Left lobe of liver (tissue), 2 donors: Measurements from ENCODE around the gene AADACL4. TPM values are rescaled to one million over a fixed set of nuclear protein-coding genes. Genes with fewer than 3 reads are reported as not detected.
A peak's percentile ranks its signal among the peaks of the same experiment; 100 is the strongest.
"Not testable (repeated sequence)": the region's sequence is repeated elsewhere in the genome, so short reads cannot be mapped to it uniquely, and the experiment has no call there.

Experiments used
- ATAC-seq: fragments of 200-7000 bp; cut with Tn5 transposase; one replicate; pipeline ENCODE4 v1.9.1; 2020; ENCODE audit warnings: mild to moderate bottlenecking, moderate library complexity
- DNase-seq: peaks from one replicate; pipeline ENCODE4 v3.0.0-alpha.2; 2020; ENCODE audit warnings: low spot score
- total RNA-seq: library from RNA; stranded (reverse); gene quantifications from one replicate; pipeline ENCODE4 v1.2.1, GENCODE V29; 2021
- donor health status: DM: no; HTN: no; CAD: no; lungs with moderate emphysema.
- donor health status: DM: no; HTN: yes; CAD: no.

Gene AADACL4
- total RNA-seq, 1 donor from 2014 or later: not detected

DNA sequence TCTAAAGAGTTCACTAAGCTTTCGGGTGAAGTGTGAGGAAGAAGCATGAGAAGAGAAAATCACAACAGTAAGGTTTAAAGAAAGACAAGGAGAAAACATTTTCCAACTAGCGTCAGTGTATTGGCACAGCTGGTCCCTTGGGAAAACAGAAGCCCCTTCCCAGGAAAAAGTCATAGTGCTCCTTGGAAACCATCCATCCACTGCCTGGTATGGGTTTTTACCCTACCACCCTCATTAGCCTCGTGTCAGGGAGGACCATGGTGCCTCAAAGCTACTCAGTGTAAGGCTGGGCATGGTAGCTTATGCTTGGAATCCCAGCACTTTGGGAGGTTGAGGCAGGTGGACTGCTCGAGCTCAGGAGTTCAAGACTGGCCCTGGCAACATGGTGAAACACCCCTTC is 12.7 kb downstream of the AADACL4 start:
- ATAC-seq: no peak

DNA sequence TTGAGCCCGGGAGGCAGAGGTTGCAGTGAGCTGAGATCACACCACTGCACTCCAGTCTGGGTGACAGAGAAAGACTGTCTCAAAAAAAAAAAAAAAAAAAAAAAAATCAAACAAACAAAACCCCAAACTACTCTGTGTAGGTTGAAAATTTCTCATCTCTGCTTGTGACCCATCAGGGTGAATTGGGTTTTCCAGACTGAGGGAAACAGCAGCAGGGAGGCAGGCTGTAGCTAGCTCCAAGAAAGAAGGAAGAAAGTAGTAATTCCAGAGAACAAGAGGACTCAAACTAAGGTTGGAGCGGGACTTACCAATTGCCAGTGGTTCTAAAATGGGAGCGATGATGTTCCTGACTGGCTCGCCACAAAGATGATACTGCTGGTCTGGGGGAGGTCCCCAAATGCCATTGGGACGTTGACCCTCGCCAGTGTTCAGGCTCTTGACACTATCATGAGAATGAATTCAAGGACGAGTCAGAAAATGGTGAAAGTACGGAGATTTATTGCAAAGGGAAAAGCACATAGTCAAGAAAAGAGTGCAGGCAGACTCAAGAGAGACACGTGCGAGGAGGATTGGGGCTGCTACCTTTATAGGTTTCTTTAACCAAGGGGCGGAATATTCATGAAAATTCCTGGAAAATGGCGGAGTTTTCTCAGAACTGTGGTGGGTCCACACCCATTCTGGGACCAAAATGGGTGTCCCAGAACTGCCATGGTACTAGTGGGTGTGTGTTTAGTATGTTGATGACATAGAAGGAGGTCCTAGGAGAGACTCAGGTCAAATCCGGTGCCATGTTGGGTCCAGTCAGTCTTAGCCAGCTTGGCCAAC is 13.4 kb downstream of the AADACL4 start:
- no peak for ATAC-seq

More for the DNA sequence above, 12.7 kb downstream of the AADACL4 start:
- no peak for DNase-seq

DNA sequence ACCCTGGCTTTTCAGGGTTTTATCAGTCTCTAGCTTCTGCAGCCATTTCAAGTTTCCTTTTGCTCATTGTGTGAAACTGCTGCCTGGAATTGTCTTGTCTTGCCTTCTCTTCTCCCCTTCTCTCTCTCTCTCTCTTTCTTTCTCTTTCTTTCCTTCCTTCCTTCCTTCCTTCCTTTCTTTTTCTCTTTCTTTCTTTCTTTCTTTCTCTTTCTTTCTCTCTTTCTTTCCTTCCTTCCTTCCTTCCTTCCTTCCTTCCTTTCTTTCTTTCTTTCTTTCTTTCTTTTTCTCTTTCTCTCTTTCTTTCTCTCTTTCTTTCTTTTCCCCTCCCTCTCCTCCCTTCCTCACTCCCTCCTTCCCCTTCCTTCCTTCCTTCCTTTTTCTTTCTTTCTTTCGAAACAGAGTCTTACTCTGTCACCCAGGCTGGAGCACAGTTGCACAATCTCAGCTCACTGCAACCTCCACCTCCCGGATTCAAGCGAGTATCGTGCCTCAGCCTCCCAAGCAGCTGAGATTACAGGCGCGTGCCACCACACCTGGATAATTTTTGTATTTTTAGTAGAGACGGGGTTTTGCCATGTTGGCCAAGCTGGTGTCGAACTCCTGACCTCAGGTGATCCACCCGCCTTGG is 14.1 kb downstream of the AADACL4 start:
- not testable (repeated sequence) for ATAC-seq, DNase-seq

More for the DNA sequence above, 13.4 kb downstream of the AADACL4 start:
- no peak for DNase-seq

DNA sequence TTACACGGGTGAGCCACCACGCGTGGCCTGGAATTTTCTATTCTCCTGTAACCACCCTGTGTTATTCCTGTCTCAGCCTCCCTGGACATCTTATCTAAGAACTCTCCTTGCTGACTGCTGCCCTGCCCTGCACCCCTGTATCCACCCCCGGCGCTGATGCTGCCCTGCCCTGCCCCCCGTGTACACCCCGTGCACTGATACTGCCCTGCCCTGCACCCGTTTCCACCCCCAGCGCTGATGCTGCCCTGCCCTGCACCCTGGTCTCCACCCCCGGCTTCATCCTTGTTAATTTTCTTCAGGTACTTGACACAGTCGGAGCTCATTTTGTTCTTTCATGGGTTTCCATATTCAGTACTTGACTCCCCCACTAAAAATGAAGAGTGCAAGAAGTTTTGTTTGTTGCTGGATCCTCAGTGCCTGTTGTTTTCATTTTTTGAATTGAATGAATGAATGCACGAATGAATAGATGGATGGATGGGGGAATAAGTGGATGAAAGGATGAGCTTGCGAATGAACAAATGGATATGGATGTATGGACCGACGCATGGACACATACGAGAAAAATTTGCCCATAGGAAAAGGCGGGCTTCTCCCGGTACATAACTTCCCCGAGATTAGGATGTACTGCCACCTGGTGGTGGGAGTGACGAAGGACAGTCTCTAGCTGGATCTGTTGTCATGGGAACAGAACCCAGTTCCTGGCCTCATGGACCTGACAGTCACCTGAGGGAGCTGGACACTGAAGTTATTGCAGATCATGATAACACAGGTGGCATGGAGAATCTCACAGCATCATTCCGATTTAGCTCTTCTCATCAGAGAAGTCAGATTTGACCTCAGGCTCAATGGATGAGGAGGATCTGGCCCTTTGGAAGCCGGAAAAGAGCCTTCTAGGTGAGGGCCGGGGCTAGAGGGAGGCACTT is 14.9 kb downstream of the AADACL4 start:
- DNase-seq (peak; percentile 77), ATAC-seq (peak; percentile 99)

DNA sequence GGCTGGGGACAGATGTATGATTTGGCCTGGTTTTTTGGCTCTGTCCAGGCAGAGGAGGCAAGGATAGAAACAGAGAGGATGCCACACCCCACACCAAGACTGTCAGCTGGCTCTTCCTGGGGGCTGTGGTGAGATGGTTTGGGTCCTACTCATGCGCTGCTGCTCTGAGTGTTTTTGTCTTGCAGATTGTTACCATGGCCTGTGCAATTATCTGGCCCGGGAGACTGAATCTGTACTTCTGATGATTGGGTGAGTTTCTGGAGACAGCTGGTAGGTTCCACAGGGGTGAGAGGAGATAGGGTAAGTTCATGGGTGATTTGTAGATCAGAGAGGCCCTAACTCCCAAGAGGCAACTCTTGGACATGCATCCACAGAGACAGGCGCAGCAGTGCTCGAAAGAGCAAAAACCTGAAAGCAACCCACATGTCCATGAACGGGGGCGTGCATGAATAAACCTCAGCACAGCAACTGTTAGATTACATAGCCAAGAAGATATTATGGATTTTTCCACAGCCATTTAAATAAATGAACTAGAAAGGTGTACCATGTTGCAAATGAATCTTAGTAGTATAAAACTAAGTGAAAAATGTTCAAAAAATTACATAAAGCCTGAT is 17.8 kb downstream of the AADACL4 start:
- DNase-seq (no peak), ATAC-seq (no peak)

DNA sequence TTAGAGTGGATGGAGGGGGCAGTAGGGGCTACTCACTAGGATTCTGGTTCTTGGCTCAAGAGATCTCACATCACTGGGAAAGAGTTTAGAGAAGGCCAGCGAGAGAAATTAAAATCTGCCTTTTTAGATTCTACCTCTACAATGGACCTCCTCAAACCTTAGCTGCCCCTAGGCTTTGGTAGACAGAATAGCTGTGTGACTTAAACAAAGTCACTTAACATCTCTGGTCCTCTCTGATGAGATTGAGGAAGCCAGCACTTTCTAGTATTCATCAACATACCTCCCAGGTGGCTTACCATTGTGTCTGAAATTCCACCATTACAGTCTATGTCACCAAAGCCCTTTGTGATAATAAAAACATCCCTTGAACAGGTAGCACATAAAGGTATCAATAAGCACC is 18.7 kb downstream of the AADACL4 start:
- no peak for ATAC-seq

DNA sequence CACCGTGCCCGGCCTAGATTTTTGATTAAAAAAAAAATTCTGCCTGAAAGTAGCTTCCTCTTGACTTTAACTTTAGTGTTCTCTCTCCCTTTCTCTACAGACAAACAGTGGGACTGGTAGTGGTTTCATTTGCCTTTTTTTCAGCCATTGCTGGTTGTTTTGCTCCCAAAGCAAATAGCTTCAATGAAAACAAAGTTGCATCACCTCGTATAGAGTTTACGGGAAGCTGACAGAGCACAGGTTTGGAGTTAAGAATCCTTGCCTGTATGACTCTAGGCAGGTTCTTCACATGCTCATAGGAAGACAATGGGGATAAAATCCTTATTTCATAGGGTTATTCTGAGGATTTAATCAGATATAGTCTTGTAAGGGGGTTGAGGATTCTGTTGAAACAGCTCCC is 21.6 kb downstream of the AADACL4 start:
- ATAC-seq (peak; percentile 45), DNase-seq (no peak)

More for the DNA sequence above, 18.7 kb downstream of the AADACL4 start:
- DNase-seq: no peak

DNA sequence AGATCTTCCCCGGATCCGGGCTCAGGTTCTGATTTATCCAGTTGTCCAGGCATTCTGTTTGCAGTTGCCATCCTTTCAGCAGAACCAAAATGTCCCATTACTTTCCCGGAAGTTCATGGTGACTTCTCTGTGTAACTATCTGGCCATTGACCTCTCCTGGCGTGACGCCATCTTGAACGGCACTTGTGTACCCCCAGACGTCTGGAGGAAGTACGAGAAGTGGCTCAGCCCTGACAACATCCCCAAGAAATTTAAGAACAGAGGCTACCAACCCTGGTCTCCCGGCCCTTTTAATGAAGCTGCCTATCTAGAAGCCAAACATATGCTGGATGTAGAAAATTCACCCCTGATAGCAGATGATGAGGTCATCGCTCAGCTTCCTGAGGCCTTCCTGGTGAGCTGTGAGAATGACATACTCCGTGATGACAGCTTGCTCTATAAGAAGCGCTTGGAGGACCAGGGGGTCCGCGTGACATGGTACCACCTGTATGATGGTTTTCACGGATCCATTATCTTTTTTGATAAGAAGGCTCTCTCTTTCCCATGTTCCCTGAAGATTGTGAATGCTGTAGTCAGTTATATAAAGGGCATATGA is 22.4 kb downstream of the AADACL4 start:
- no peak for DNase-seq

DNA sequence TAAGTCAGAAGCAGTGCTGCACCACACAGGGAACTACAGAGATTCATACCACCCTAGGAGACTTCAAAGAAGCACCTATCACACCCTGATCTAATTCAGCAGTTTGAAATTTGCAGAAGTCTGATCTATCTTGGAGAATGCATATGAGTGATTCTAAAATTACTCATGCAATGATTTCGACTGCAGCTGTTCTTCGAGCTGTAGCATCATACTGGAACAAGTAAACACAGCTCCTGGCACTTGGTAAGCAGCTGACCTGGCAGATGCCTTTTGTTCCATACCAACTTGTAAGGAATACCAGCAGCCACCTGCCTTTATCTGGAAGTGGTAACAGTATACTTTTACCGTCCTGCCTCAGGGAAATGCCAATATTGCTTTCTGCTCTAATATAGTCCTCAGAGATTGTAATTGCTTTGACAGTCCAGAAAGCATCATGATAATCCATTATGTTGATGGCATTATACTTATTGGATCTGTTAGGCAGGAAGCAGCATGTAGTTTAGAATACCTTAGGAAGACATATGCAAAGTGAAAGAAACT is 25.7 kb downstream of the AADACL4 start:
- no peak for DNase-seq
- no peak for ATAC-seq

More for the DNA sequence above, 22.4 kb downstream of the AADACL4 start:
- ATAC-seq: no peak

DNA sequence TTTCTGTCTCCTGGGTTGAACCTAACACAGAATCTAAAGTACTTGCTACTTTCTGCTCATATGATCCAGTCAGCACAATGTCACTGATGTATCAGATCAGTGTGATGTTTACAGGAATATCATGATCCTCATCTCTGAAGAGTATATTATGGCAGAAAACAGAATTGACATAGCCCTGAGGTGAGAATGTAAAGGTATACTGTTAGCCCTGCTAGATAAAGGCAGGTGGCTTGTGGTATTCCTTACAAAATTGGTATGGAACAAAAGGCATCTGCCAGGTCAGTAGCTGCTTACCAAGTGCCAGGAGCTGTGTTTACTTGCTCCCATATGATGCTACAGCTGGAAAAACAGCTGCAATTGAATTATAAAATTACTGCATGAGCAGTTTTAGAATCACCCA is 30.5 kb downstream of the AADACL4 start:
- DNase-seq: no peak
- no peak for ATAC-seq

DNA sequence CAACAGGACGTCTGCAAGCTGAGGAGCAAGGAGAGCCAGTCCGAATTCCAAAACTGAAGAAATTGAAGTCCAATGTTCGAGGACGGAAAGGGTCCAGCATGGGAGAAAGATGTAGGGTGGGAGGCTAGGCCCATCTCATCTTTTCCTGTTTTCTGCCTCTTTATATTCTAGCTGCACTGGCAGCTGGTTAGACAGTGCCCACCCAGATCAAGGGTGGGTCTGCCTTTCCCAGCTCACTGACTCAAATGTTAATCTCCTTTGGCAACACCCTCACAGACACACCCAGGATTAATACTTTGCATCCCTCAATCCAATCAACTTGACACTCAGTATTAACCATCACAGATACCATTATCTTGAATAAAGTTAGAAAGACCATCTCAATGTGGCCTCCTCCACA is 32.2 kb downstream of the AADACL4 start:
- ATAC-seq, DNase-seq: not testable (repeated sequence)

DNA sequence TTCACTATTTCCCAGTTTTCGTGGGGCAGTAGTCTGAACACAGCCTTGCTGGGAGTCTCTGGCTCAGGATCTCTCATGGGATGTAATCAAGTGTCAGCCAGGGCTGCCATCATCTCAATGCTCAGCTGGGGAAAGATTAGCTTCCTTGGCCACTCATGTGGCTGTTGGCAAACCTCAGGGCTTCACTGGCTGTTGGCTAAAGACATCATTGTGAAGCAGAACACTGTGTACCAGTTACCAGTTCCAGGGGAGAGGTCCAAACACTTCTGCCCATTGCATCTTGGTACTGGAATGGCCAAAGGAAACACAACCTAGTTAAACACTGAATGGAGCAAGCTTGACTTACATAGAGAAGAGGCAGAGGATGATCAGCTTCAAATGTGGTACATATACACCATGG is 33.7 kb downstream of the AADACL4 start:
- no peak for DNase-seq
- ATAC-seq: no peak

DNA sequence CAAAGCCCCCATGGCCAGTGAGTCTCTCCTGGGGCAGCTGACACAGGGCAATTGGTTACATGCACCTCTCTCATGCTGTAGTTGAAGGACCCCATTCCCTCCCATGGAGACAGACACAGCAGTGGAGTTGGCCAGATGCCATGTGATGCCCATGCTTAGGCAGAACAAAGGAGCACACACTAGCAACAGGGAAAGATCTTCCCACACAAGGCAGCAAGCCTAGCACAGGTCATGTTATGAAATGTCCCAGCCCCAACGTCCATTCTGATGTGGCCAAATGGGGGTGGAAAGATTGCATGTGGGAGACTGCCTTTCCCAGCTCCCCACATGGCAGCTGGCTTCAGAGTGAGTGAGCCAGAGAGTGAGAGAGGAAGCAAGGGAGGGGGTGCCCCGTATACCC is 34.5 kb downstream of the AADACL4 start:
- ATAC-seq (no peak), DNase-seq (no peak)

DNA sequence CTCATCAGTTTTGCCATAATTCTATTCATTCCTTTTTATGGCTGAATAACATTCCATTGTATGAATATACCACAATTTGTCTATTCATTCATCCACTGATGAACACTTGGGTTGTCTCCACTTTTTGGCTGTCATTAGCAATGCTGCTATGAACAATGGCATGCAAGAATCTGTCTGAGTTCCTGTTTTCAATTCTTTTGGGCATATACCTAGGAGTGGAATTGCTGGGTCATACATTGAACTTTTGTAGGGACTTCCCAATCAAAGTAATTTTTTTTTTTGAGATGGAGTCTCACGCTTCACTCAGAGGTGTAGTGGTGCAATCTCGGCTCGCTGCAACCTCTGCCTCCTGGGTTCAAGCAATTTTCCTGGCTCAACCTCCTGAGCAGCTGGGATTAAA is 34.9 kb downstream of the AADACL4 start:
- DNase-seq (no peak), ATAC-seq (no peak)

DNA sequence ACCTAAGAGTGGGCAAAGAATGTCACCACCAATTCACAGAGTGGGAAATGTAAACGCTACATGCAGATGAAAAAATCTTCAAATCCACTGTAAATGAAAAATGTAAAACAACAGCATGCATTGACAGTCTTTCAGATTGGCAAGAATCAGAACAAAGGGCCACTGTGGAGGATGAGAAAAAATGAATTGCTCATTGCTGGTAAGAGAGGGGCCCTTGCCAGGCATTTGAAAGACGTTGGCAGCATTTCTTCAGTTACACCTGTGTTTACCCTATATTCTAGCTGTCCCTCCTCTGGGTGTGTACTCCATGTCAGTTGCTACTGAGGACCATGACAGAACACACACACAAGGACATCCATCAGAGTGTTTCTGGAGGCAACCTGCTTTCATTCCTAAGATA is 46.3 kb downstream of the AADACL4 start:
- DNase-seq (no peak), ATAC-seq (no peak)

DNA sequence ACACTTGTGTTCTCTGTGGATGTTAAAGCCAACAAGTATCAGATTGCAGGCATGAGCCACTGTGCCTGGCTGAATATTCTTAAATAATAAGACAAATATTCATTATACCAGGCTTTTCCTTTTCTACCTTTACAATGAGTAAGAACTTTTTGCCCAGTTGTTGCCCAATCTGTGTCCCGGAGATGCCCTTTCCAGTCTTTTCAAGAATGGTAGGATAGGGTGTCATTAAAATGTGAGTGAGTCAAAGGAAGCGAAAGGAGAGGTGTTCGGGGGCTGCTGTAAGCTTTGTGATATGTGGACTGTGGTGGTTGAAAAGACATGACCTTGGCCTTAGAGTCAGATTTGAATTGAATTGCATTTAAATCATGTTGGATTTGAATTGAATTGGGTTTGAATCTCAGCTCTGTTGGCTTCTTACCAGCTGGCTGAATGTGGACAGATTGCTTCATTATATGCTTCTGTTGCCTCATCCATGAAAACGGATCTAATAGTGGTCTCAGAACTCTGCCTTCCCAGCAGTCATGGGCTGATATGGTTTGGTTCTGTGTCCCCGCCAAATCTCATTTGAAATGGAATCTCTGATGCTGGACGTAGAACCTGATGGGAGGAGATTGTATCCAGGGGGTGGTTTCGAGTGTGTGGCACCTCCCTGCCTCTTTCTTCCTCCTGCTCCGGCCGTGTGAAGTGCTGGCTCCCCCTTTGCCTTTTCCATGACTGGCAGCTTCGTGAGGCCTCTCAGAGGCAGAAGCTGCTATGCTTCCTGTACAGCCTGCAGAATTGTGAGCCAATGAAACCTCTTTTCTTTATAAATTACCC is 49.3 kb downstream of the AADACL4 start:
- ATAC-seq: peak; percentile 76
- DNase-seq: no peak

DNA sequence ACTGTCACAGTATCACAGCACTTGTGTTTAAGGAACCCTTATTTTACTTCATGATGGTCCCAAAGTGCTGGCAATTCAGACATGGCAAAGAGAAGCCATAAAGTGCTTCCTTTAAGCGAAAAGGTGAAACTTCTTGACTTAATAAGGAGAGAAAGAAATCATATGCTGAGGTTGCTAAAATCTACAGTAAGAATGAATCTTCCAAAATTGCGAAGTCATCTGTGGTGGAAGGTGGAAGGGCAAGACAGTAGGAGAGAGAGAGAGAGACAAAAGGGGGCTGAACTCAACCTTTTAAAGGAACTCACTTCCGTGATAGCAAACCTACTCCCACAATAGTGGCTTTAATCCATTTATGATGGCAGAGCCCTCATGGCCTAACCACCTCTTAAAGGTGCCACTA is 52.8 kb downstream of the AADACL4 start:
- DNase-seq (no peak), ATAC-seq (no peak)

DNA sequence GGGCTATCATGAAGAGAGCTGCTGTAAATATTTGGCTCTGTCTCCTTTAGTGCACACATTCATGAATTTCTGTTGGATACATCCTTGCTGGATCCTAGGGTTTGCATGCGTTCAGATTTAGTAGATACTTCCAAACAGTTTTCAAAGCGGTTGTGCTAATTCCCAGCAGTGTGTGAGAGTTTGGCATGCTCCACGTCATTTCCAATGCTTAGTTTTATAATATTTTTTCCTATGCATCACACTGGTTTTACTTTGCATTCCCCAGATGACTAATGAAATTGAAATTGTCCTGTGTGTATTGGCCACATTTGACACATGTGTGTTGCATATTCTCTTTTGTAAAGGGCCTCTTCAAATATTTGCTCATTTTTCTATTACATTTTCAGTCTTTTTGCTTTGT is 53.5 kb downstream of the AADACL4 start:
- DNase-seq: no peak
- ATAC-seq: no peak

DNA sequence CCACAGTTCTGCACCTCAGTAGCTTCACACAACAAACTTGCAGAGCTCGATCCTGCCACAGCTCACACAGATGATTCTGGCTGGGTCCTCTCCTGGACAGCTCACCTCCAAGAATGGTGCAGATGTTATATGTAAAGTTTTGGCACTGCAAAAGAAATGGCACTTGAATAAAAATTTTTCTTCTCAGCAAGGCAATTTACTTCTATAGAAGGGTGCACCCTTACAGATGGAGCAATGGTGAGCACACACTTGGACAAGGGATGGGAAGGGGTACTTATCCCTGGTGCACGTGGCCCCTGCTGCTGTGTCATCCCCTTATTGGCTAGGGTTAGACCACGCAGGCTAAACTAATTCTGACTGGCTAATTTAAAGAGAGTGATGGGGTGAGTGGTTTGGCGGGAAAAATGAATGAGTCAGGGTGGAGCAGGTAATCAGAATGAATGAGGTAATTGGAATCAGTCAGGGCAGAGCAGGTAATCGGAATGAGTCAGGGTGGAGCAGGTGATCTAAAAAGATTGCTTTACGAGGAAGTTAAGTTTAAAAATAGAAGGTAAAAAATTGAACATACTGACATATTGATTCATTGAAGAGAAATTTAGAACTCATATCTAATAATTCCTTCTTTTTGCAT is 60.1 kb downstream of the AADACL4 start:
- DNase-seq (no peak), ATAC-seq (no peak)
